ENCODE results near the gene PDE4D.
"Not testable (repeated sequence)": the region's sequence is repeated elsewhere in the genome, so short reads cannot be mapped to it uniquely, and the experiment has no call there.

- not testable (repeated sequence) for TF ChIP-seq CSRNP3 (CRISPR knock-in tag; IDR thresholded peaks at IDR 0.05); CREB5 (CRISPR knock-in tag; IDR thresholded peaks at IDR 0.05; ENCODE audit: low read depth); ESRRG (CRISPR knock-in tag; IDR thresholded peaks at IDR 0.05); ISL1 (CRISPR knock-in tag; IDR thresholded peaks at IDR 0.05); BACH2 (CRISPR knock-in tag; IDR thresholded peaks at IDR 0.05; ENCODE audit: borderline replicate concordance); CSDC2 (CRISPR knock-in tag; IDR thresholded peaks at IDR 0.05); ARNTL (CRISPR knock-in tag; IDR thresholded peaks at IDR 0.05; ENCODE audit: borderline replicate concordance, low read depth)
Observed at GRCh38 chr5:59784708-59785107, 108.8 kb downstream of the PDE4D start.

Measured in SK-N-SH treated with all-trans-retinoic acid at 6 μM for 48 hours (cell line).